Heart right ventricle (tissue), 16 donors: ENCODE data around the gene ZAP70. TPM values are rescaled to one million over a fixed set of nuclear protein-coding genes. Genes with fewer than 3 reads are reported as not detected.

Experiments
- ATAC-seq, 8 donors: fragments of 200-7000 bp; cut with Tn5 transposase; one replicate each; pipeline ENCODE4 v1.9.1; 2020; ENCODE audit warnings: mild to moderate bottlenecking in 8 of 8, moderate library complexity in 8 of 8, moderate number of reproducible peaks in 1 of 8
- DNase-seq, 2 donors: peaks; one replicate each; pipeline ENCODE4 v3.0.0-alpha.2; 2020
- H3K27ac ChIP-seq, 10 donors: fragments of 200-600 bp; sonication (generic) in 2 of 10; one replicate each; pipeline versions ENCODE4 v1.5.0 to v1.8.0; 2020 to 2022; ENCODE audit warnings: mild to moderate bottlenecking in 3 of 10
- H3K27me3 ChIP-seq, 7 donors: fragments of 200-600 bp; one replicate each; pipeline ENCODE4 v1.8.0; 2021 to 2022; ENCODE audit warnings: mild to moderate bottlenecking in 2 of 7
- H3K36me3 ChIP-seq, 9 donors: fragments of 200-600 bp; sonication (generic) in 1 of 9; one replicate each; pipeline versions ENCODE4 v1.5.0 to v1.8.0; 2020 to 2022; ENCODE audit warnings: mild to moderate bottlenecking in 2 of 9
- H3K4me1 ChIP-seq, 9 donors: fragments of 200-600 bp; sonication (generic) in 1 of 9; one replicate each; pipeline versions ENCODE4 v1.5.0 to v1.8.0; 2020 to 2022; ENCODE audit warnings: mild to moderate bottlenecking in 4 of 9
- H3K4me3 ChIP-seq, 10 donors: fragments of 200-600 bp; sonication (generic) in 2 of 10; one replicate each; pipeline versions ENCODE4 v1.5.0 to v1.8.0; 2020 to 2022; ENCODE audit warnings: mild to moderate bottlenecking in 7 of 10, moderate library complexity in 2 of 10
- H3K9me3 ChIP-seq, 11 donors: fragments of 200-600 bp in 10 of 11; sonication (generic) in 2 of 11; one replicate each; pipeline versions ENCODE4 v1.5.0 to v1.8.0; 2013 to 2022; ENCODE audit warnings: mild to moderate bottlenecking in 2 of 11, control low read depth in 1 of 11, moderate library complexity in 1 of 11
- WGBS, 2 donors: extraction: QIAGEN DNeasy Blood & Tissue Kit; methylation state at CpG; one replicate each; pipeline ENCODE4 v1.1.7; 2013; ENCODE audit warnings: inconsistent platforms in 1 of 2; 5-methylcytosine and 5-hydroxymethylcytosine counted together
- intact Hi-C, 10 donors: fragments of 100-400 bp; cut with DNase I; formaldehyde crosslinking; loops; one replicate each; pipeline versions ENCODE4 v1.11.1 to v1.14.2; 2022
- polyA plus RNA-seq, 2 donors: library from polyadenylated mRNA; stranded (reverse); fragments of 200-250 nt; gene quantifications; one replicate each; pipeline ENCODE4 v1.2.3, GENCODE V29; 2013
- total RNA-seq, 10 donors: library from RNA; stranded (reverse); fragmentation: NEBNext Ultra II Directional in 3 of 10; extraction: Animal tissue kit (Norgen Biotek cat#: 25700) in 3 of 10; gene quantifications; one replicate each; pipeline versions ENCODE4 v1.2.1 to v1.2.4, GENCODE V29; 2021 to 2023
- TF ChIP-seq, protein P1 (sequence below), 9 donors: fragments of 200-600 bp; sonication (generic) in 2 of 9; IDR thresholded peaks; one replicate each; pipeline versions ENCODE4 v1.5.0 to v1.8.0; 2021 to 2022; ENCODE audit warnings: antibody characterized with exemption in 9 of 9, mild to moderate bottlenecking in 5 of 9, moderate library complexity in 1 of 9
- donor health status: Arrhythmogenic right ventricular cardiomyopathy.
- donor health status: ischemic (EF 13 %, LVEDD 7.1; RV severe dilation, severe dysfunction).
- donor health status: healthy with polysubstance abuse.
- donor health status: DM: no; HTN: yes; CAD: no.
- donor health status: DM: no; HTN: no; CAD: no.
- donor health status: ischemic (EF 25% LVEDD 6.9; RV normal size, moderate dysfunction).
- donor health status: ischemic (EF 25% LVEDD 5.7; RV mildly dilated, moderate dysfunction).
- donor health status: healthy.
- donor health status: DM: yes; HTN: yes; CAD: no.
- donor health status: Ischemic cardiomyopathy.
- donor health status: ischemic (EF 35%, LVEDD 5.7; RV mildly dilated, moderate dysfunction).
- donor health status: nonischemic (EF 11% LVEDD 7.7; RV severe dilation, severe dysfunction).
- donor health status: DM: yes; HTN: yes; CAD: no.
- donor health status: PGD.
- donor health status: ischemic (EF 29% LVEDD 5.4; RV normal size, mild dysfunction).
- donor health status: nonischemic (EF 23%, LVEDD 6.1; RV moderate dilation, normal function).

Gene ZAP70
- total and polyA plus RNA-seq, 12 donors, result 0.42 to 8.7 (median 0.67) TPM

DNA sequence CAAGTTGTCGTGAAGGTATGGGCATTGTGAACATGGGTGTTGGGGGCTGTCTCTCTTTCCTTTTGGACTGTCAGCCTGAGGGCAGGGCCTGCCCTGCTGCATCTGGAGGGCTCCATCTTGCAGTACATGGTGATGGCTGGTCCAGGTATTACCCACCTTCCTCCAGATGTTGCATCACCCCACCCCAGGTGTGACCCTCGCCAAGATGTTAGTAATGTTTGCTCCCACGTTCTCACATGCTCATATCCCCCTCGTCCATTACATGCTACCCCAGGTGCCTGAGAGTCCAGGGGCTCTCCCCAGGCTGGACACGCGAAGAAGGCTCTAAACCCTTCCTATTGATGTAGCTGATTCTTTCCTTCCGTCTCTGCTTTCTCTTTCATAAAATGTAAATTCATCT lies 13.9 kb downstream of the ZAP70 start:
- TF ChIP-seq, protein P1, sequence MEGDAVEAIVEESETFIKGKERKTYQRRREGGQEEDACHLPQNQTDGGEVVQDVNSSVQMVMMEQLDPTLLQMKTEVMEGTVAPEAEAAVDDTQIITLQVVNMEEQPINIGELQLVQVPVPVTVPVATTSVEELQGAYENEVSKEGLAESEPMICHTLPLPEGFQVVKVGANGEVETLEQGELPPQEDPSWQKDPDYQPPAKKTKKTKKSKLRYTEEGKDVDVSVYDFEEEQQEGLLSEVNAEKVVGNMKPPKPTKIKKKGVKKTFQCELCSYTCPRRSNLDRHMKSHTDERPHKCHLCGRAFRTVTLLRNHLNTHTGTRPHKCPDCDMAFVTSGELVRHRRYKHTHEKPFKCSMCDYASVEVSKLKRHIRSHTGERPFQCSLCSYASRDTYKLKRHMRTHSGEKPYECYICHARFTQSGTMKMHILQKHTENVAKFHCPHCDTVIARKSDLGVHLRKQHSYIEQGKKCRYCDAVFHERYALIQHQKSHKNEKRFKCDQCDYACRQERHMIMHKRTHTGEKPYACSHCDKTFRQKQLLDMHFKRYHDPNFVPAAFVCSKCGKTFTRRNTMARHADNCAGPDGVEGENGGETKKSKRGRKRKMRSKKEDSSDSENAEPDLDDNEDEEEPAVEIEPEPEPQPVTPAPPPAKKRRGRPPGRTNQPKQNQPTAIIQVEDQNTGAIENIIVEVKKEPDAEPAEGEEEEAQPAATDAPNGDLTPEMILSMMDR (IDR thresholded peaks at IDR 0.05), result no peak
- Histone ChIP-seq H3K27ac (peak overlapping the region in 8 of 10 donors; percentile 14 to 85 (median 68)), H3K36me3 (peaks cover 0 to 4% (median 0%) of the 10 kb centered on the region in 9 donors), H3K4me1 (peaks cover 12 to 41% (median 31%) of the 10 kb centered on the region in 9 donors), H3K4me3 (no peak overlapping the region), H3K27me3 (no peaks in the 10 kb centered on the region), H3K9me3 (peaks cover 0 to 21% (median 8%) of the 10 kb centered on the region in 11 donors)
- 94% methylated on average over 7 of the region's 7 CpGs for WGBS, 2 donors
- ATAC-seq (no peak), DNase-seq (no peak)
- intact Hi-C loops, result no loop called here

DNA sequence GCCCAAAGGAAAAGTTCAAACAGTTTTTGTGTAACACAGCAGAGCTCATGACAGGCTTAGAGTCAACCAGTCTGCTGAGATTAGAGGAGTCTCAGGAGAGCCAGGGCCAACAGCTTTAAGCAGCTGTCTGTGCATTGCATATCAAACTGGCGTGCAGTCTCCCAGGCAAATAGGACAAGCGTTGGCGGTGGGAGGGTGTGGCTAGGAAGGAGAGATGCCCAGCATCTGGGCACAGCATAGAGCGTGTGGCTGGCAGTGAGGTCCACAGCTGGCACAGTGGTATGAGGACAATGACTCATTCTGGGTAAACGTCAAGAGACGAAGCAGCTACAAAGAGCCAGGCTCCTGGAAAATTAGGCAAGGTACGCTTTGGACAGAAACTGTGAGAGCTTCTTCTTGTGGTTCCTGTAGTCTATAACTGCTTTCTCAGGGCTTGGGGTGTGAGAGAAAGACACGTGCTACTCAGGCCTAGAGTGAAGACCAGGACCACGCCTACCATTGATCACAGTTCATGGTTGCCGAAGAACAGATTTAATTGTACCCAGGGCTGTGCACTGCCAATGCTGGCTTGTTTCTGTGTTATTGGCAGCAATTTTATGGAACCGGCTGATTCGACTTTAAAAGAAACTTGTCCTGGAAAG lies 14.8 kb downstream of the ZAP70 start:
- WGBS, 2 donors, result 66 to 73% methylated on average over 12 of the region's 12 CpGs
- H3K27ac ChIP-seq, result peak overlapping the region in 6 of 10 donors; percentile 1 to 85 (median 68)
- DNase-seq, result peak; percentile 36 to 43

DNA sequence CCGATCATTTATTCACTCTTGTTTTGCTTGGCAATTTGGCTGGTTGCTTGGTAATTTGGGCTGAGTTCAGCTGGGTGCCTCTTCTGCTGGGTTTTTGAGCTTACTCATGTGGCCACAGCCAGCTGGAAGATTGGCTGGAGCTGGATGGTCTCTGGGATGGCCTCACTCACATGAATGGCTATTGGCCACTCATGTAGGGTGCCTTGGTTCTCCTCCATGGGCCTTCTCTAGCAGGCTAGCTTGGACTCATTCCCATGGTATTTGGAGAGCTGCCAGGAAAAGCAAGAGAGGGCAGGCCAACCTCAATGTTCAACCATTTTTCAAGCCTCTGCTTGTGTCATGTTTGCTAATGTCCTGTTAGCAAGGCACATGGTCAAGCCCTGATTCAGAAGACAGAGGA lies 16.9 kb downstream of the ZAP70 start:
- TF ChIP-seq, protein P1 (IDR thresholded peaks at IDR 0.05), result no peak
- H3K4me1 ChIP-seq, result peaks cover 12 to 39% (median 30%) of the 10 kb centered on the region in 9 donors
- ATAC-seq, result no peak
- peaks cover 0 to 4% (median 0%) of the 10 kb centered on the region in 9 donors for H3K36me3 ChIP-seq
- H3K27me3 ChIP-seq, result no peaks in the 10 kb centered on the region
- intact Hi-C loops, result loop anchor here in 1 of 10 donors (10.0 kb wide), 1 partner anchor 655 kb away; no protein-coding TSS in a partner anchor
- H3K9me3 ChIP-seq, result peaks cover 0 to 21% (median 8%) of the 10 kb centered on the region in 11 donors
- WGBS, 2 donors, result 92 to 95% methylated on average over 1 of the region's 1 CpG
- H3K4me3 ChIP-seq, result no peak overlapping the region
- no peak overlapping the region for H3K27ac ChIP-seq
- no peak for DNase-seq

More for the DNA sequence above, 14.8 kb downstream of the ZAP70 start:
- peaks cover 12 to 41% (median 31%) of the 10 kb centered on the region in 9 donors for H3K4me1 ChIP-seq
- TF ChIP-seq, protein P1 (IDR thresholded peaks at IDR 0.05), result no peak
- H3K4me3 ChIP-seq, result no peak overlapping the region
- peaks cover 0 to 4% (median 0%) of the 10 kb centered on the region in 9 donors for H3K36me3 ChIP-seq
- ATAC-seq, result peak in 7 of 8 donors; percentile 33 to 83 (median 43)
- intact Hi-C loops, result no loop called here
- H3K27me3 ChIP-seq, result no peaks in the 10 kb centered on the region
- peaks cover 0 to 21% (median 8%) of the 10 kb centered on the region in 11 donors for H3K9me3 ChIP-seq

DNA sequence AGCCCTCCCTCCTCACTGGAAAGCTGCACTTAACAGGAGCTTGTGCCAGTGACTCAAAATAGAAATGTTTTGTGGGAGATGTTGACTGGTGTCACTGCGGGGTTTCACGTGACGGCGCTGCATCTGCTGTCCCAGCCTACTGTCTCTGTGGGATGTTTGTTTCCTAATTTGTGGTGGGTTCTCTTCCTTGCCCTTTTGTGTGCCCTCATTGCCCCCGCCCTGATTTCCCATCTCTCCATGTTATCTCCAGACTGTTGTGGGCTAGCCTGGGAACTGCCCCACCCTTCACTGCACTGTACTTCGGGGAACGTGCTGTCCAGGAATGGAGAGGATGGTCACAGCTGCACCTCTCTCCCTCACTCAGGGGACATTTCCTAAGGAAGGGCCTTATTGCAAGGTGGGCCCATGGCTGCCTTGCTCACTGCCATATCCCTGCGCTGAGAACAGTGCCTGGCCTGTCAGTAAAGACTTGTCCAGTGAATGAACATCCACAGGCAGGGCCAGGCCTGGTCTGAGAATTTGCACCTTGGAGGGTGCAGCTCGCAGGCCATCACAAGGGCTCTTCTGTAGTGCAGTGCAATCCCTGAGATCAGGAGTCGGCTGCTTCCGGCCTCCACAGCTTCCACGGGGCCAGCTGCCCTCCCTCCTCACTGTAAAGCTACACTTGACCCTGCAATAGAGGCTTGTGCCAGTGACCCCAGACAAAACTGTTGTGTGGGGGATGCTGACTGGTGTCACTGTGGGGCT lies 18.1 kb downstream of the ZAP70 start:
- Histone ChIP-seq H3K36me3 (peaks cover 0 to 4% (median 0%) of the 10 kb centered on the region in 9 donors), H3K9me3 (peaks cover 0 to 21% (median 8%) of the 10 kb centered on the region in 11 donors), H3K4me1 (peaks cover under 1 to 27% (median 18%) of the 10 kb centered on the region in 9 donors), H3K27ac (no peak overlapping the region), H3K4me3 (no peak overlapping the region), H3K27me3 (no peaks in the 10 kb centered on the region)
- 82 to 87% methylated on average over 12 of the region's 12 CpGs for WGBS, 2 donors
- TF ChIP-seq, protein P1 (IDR thresholded peaks at IDR 0.05), result no peak
- intact Hi-C loops, result loop anchor here in 1 of 10 donors (10.0 kb wide), 1 partner anchor 653 kb away; no protein-coding TSS in a partner anchor
- no peak for DNase-seq
- ATAC-seq, result no peak
